Spinal cord (tissue), 4 donors: ENCODE results near the gene RNF157. TPM values are rescaled to one million over a fixed set of nuclear protein-coding genes. Genes with fewer than 3 reads are reported as not detected.

Experiments
- polyA plus RNA-seq, 2 donors: library from polyadenylated mRNA; unstranded; fragments of 120-200 nt; gene quantifications; one replicate each; pipeline ENCODE4 v1.2.1, GENCODE V29; 2013; ENCODE audit not compliant: insufficient read length in 2 of 2
- small RNA-seq: library from RNA; depleted of rRNA; stranded (forward); fragments of <200 nt; gene quantifications from one replicate; pipeline ENCODE3, GENCODE V24; 2014; ENCODE audit warnings: low replicate concordance
- total RNA-seq, 2 donors: library from RNA; depleted of rRNA in 1 of 2; stranded (reverse); fragments of 120-200 nt in 1 of 2; fragments of >200 nt in 1 of 2; gene quantifications; one replicate each; pipeline versions ENCODE4 v1.2.3 to v1.2.4, GENCODE V29; 2013 to 2014

Gene RNF157
- total and polyA plus RNA-seq, 4 donors: 22.8 to 196 (median 126) TPM

Small RNA genes within 50 kb of the gene (small RNA-seq; reads per million reads assigned to genes)
- gene ATP5MGP6 (not detected), gene MIR6868 (0.55 reads per million, percentile 60 among the genes with 10 or more reads in this experiment)

Other genes starting within 250 kb of the RNF157 start
- 10 to 100 TPM in 1 of 2 donors, 1 to 10 TPM in 1; 3.8 to 11.1 TPM for gene CDK3, start 239.6 kb downstream of the RNF157 start, total RNA-seq
- 10 to 100 TPM; 13.2 to 16.9 TPM for gene CDK3, start 239.6 kb downstream of the RNF157 start, polyA plus RNA-seq
- gene EVPL, start 213.2 kb downstream of the RNF157 start, total RNA-seq: under 1 TPM; 0.17 to 0.20 TPM
- under 1 TPM; 0.90 TPM for gene EVPL, start 213.2 kb downstream of the RNF157 start, polyA plus RNA-seq
- gene SRP68, start 168.0 kb downstream of the RNF157 start, total RNA-seq: 10 to 100 TPM; 31.4 to 38.8 TPM
- gene SRP68, start 168.0 kb downstream of the RNF157 start, polyA plus RNA-seq: 10 to 100 TPM; 63.3 to 63.7 TPM
- not detected for gene GALR2, start 165.7 kb downstream of the RNF157 start, total RNA-seq
- gene GALR2, start 165.7 kb downstream of the RNF157 start, polyA plus RNA-seq: under 1 TPM; 0.47 to 0.74 TPM
- gene ZACN, start 161.3 kb downstream of the RNF157 start, total RNA-seq: not detected
- 10 to 100 TPM; 49.6 to 59.0 TPM for gene ZACN, start 161.3 kb downstream of the RNF157 start, polyA plus RNA-seq
- gene EXOC7, start 136.7 kb downstream of the RNF157 start, total RNA-seq: 100 to 1,000 TPM in 1 of 2 donors, 10 to 100 TPM in 1; 84.7 to 172 TPM
- 100 to 1,000 TPM; 162 to 168 TPM for gene EXOC7, start 136.7 kb downstream of the RNF157 start, polyA plus RNA-seq
- gene FOXJ1, start 99.2 kb downstream of the RNF157 start, total RNA-seq: 10 to 100 TPM in 1 of 2 donors, 1 to 10 TPM in 1; 4.6 to 41.0 TPM
- gene FOXJ1, start 99.2 kb downstream of the RNF157 start, polyA plus RNA-seq: 10 to 100 TPM; 21.3 to 30.7 TPM
- 10 to 100 TPM in 1 of 2 donors, 1 to 10 TPM in 1; 4.1 to 21.8 TPM for gene UBALD2, start 24.9 kb upstream of the RNF157 start, total RNA-seq
- 10 to 100 TPM; 43.8 to 46.9 TPM for gene UBALD2, start 24.9 kb upstream of the RNF157 start, polyA plus RNA-seq
- 1 to 10 TPM; 3.7 to 7.5 TPM for gene QRICH2, start 67.8 kb upstream of the RNF157 start, total RNA-seq
- gene QRICH2, start 67.8 kb upstream of the RNF157 start, polyA plus RNA-seq: 10 to 100 TPM; 14.6 to 21.4 TPM
- 10 to 100 TPM; 71.7 to 72.3 TPM for gene PRPSAP1, start 113.4 kb upstream of the RNF157 start, total RNA-seq
- 100 to 1,000 TPM; 101 to 105 TPM for gene PRPSAP1, start 113.4 kb upstream of the RNF157 start, polyA plus RNA-seq
- 10 to 100 TPM in 1 of 2 donors, 1 to 10 TPM in 1; 3.8 to 14.5 TPM for gene SPHK1, start 144.1 kb upstream of the RNF157 start, total RNA-seq
- 1 to 10 TPM; 3.3 to 7.4 TPM for gene SPHK1, start 144.1 kb upstream of the RNF157 start, polyA plus RNA-seq
- 10 to 100 TPM; 25.0 to 33.2 TPM for gene UBE2O, start 212.7 kb upstream of the RNF157 start, total RNA-seq
- gene UBE2O, start 212.7 kb upstream of the RNF157 start, polyA plus RNA-seq: 10 to 100 TPM; 38.4 to 47.4 TPM
- gene AANAT, start 227.1 kb upstream of the RNF157 start, total RNA-seq: under 1 TPM; 0.20 to 0.28 TPM
- under 1 TPM; 0.60 to 0.83 TPM for gene AANAT, start 227.1 kb upstream of the RNF157 start, polyA plus RNA-seq